Measurements from ENCODE around the gene NDUFB5.

- TF ChIP-seq POLR2A (IDR thresholded peaks at IDR 0.05; ENCODE audit: low read depth) (no peak), EP300 (IDR thresholded peaks at IDR 0.05) (no peak), CTCF (IDR thresholded peaks at IDR 0.05) (no peak), POLR2AphosphoS5 (IDR thresholded peaks at IDR 0.05) (no peak)
These were observed 1.3 kb upstream of the NDUFB5 start for GRCh38 chr3:179603321-179603720.
